Myocyte (in vitro differentiated cells): ENCODE measurements around the gene EFCAB14. TPM values are rescaled to one million over a fixed set of nuclear protein-coding genes. Genes with fewer than 3 reads are reported as not detected.
"Not testable (repeated sequence)": the region's sequence is repeated elsewhere in the genome, so short reads cannot be mapped to it uniquely, and the experiment has no call there.

Experiments
- DNase-seq: peaks from one replicate; pipeline ENCODE4 v3.0.0-alpha.2; 2012; ENCODE audit warnings: low read depth
- total RNA-seq: library from RNA; depleted of rRNA; stranded (reverse); fragments of >200 nt; gene quantifications from 2 replicates; pipeline ENCODE4 v1.2.3, GENCODE V29; 2014

EFCAB14 gene
- total RNA-seq, 1 donor from 2014 or later, result 50.9 TPM

DNA sequence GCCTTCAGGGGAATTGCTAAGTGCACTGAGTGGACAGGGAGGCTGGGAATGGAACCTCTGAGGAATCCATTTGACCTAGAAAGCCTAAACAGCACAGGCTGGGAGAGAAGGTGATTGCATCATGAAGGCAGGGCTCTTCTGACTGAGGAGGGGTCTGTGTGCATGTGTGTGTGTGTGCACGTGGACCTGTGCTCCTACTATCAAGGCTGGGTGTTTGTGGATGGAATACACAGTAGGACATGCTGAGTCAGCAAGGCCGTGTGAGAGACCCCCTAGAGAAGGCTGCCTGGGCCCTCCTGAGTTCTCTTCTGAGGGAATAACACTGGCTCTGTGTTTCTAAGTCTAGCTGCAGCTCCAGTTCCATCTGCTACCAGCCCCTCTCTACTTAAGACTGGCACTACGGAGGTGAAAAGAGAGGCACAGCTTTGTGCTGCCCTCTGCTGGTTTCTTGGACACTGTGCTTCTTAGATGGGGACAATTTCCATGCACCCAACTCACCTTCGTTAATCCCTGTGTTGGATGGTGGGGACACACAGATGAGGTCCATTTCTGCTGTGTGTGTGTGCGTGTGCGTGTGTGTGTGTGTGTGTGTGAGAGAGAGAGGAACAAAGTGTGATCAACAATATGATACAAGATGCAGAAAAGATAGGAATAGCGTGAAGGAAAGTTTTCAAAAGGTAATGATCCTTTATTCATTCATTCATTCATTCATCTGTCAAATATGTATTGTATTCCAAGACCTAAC lies 6.2 kb upstream of the EFCAB14 start:
- DNase-seq, result peak; percentile 83

DNA sequence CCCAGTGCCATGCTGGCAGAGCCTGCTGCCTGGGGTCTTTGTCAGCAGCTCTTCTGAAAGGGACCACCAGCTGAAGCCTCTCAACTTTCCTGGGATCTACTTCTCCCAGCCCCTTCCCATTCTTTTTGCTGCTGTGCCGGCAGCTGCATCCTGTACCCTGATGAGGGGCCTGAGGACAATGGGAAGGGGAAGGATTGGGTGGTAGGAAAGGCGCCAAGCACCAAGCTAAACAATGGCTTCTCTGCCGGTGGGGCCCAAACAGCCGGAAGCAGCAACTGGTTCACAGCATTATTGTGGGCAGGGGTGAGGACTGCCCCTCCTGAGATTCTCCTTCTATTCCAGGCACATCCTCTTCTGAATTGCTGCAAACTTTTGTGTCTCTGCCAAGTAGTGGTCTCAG lies 5.0 kb upstream of the EFCAB14 start:
- no peak for DNase-seq

DNA sequence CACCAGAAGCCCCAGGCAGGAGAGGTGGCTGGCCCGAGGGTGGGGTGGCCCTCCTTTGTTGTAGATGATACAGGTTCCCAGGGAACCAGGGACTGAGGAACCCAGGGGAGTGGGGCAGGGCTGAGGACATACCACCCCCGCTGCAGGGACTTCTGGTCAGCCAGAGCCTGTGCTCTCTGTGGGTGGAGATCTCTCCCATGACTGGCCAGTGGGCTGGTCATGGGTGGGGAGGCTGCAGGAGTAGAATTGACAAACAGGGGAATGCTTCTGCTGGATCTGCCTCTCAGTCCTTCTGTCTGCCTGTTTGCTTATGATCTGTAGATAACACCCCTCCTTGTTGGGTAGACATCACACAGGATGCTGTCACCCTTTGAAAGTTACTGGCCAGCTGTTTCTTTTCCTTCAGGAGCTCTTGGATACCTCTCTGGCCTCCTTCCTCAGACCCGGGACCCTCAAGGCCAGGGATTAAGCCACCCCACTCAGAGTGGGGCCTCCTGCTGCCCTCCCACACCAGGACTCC lies 2.8 kb upstream of the EFCAB14 start:
- no peak for DNase-seq

DNA sequence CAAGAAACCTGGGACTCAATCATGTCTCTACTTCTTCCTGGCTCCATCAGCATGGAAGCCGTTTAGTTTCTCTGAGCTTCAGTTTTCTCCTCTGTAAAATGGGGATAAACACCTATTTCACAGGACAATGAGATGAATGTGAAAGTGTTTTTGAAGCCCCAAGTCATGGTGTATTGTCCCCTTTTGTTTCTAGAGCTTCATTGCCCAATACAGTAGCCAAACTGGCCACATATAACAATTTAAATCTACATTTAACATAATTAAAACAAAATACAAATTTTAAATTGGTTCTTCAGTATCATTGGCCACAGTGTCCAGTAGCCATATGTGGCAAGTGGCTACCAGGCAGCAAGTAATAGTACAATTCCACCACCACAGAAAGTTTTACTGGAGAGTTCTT lies 2.3 kb upstream of the EFCAB14 start:
- DNase-seq, result no peak

DNA sequence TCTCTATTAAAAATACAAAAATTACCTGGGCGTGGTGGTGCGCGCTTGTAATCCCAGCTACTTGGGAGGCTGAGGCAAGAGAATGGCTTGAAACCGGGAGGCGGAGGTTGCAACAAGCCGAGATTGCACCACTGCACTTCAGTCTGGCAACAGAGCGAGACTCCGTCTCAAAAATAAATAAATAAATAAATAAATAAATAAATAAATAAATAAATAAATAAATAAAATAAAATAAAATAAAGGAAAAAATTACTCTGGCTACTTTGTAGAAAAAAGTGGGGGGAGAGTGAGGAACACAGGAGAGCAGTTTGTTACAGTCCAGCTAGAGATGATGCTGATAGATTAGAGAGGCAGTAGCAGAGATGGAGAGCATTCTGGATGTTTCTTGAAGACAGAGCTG lies 1.4 kb upstream of the EFCAB14 start:
- not testable (repeated sequence) for DNase-seq

DNA sequence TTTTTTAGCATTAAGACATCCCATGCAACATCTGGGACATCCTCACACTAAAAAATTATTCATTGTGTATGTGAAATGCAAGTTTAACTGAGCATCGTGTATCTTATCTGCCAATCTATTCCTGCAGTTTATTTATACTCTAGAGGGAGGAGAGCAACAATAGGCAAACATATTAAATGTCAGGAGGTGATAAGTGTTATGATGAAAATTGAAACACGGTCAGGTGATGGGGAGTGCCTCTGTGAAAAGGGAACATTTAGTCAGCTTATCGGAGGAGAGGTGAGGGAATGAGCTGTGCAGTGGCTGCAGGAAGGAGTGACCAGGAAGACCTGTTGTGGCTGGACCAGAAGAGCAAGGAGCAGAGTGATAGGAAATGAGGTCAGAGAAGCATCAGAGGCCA lies 775 bp upstream of the EFCAB14 start:
- DNase-seq, result no peak

DNA sequence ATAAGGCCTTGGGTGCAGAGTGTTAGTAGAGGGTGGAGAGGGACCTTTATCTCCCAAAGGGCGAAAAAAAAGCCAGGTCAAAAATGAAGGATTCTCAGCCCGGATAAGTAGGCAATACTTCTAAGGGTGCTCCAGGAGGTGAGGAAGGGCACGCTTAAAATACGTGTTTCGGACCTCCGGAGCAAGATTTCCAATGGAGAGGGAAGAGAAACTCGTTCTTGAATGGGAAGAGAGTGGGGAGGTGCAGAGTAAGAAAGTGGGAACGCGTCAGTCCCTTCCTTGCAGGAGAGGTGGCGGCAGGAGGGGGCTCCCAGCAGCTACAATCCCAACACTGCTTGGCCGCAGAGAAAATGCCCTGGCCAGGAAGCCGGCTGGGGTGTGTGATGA lies 581 bp downstream of the EFCAB14 start:
- DNase-seq, result no peak

DNA sequence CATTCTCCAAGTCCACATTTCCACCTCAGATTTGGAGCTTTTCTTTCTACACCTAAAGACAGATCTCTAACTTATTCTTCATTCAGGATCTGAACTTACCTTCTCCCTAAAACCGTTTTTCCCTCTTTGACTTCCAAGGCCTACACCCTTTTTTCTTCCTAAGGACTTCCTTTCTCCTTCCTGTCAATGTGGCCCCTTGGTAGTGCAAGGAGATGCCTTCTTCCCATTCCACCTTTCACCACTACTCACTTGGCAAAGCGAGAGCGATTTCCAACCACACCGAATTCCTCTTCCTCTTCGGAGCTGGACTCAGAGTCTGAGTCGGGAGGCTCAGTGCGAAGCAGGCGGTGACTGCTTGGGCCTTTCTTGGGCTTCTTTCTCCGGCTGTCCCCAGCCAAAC lies 1.3 kb downstream of the EFCAB14 start:
- DNase-seq, result no peak

DNA sequence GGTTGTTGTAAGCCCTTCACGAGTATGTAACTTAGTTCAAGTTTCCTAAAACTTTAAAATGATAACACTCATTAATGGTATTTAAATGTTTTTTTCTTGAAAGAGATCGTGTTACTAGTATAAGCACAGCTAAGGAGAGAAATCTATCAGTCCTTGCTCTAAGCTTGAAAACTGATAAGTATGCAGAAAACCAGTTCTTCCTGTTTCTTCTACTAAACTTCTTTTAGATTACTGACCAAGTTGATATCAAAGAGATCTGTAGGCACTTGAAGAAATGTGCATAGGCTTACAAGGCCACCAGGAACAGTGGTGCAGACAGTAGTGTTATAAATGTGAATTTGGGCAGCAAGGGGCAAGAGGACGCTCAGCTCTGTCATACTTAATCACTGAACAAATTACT lies 3.9 kb downstream of the EFCAB14 start:
- no peak for DNase-seq

DNA sequence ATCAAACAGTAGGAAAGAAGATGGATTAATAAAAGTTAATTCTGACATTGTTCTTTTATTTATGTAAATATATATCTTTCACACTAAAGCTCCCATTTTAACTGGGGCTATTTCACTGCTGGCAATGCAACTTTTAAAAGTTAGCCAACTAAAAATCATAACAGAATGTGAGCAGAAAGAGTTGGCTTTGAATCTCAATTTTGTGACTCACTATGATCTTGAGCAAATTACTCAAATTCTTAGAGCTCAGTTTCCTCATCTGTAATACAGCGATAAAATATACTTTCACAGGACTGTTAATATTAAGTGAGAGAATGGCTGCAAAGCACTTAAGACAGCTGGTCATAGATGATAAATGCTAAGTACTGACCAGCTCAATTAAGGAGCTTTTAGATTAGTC lies 10.8 kb downstream of the EFCAB14 start:
- no peak for DNase-seq

DNA sequence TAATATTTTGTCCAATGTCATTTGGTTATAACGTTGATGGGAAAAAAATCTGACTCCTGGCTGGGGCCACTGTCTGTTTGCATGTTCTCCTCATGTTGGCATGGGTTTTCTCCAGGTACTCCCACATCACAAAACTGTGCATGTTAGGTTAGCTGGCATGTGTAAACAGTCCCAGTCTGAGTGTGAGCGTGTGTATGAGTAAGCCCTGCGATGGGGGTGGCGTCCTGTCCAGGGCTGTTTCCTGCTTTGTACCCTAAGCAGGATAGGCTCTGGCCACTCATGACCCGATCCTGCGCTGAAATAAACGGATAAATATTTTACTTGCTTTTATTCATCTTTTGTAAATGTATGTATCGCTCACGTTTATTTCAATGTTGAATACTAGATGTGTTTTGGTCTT lies 13.5 kb downstream of the EFCAB14 start:
- DNase-seq, result no peak

DNA sequence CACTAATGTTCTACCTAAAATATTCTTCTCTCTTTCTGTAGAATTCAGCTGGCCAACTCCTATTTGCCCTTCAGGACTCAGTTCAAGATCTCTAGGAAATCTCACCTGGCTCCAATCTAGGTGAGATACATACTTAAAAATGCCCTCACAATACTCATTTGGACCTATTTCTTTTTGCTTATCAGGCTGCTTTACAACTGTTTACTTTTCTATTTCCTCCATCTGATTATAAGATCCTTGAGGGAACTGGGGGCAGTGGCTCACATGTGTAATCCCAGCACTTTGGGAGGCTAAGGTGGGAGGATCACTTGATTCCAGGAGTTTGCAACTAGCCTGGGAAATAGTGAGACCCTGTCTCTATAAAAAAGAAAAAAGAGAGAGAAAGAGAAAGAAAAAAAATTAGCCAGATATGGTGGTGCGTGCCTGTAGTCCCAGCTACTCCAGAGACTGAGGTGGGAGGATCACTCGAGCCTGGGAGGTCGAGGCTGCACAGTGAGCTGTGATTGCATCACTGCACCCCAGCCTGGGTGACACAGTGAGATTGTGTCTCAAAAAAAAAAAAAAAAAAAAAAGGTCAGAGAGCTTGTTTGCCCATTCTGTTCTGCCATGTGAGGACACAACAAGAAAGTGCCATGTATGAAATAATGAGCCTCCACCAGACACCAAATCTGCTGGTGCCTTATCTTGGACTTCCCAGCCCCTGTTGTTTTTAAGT lies 14.8 kb downstream of the EFCAB14 start:
- no peak for DNase-seq

DNA sequence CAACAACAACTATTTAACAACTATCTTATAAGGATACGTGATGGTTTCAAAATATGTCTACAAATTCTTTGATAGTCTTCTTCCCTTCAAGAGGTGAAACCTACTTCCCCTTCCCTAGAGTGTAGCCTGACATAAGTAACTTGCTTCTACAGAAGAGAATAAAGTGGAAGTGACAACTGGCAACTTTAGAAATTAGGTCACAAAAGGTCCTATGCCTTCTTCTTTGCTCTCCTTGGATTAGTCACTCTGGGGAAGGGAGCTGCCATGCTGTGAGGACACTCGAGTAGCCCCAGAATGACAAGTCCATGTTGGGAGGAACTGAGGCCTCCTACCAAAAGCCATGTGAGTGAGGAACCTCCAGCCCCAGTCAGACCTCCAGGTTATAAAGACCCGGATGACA lies 19.2 kb downstream of the EFCAB14 start:
- no peak for DNase-seq

DNA sequence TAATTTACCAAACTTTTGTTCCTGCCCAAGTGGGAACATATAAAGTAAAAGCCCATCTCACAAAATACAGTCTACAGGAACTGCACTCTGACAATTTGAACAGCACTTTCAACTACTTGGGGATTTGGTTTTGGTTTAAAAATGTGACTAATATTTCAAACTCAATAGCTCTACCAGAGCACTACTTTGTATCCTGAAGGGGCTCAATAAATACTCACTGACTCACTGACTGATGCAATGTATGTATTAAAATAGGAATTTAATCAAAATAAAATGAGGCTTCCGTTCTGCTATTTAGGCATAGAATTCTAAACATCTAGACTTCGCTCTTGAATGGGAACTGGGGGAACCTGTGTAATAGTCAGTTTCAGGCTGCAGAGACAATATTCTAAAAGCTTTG lies 21.9 kb downstream of the EFCAB14 start:
- DNase-seq, result no peak

DNA sequence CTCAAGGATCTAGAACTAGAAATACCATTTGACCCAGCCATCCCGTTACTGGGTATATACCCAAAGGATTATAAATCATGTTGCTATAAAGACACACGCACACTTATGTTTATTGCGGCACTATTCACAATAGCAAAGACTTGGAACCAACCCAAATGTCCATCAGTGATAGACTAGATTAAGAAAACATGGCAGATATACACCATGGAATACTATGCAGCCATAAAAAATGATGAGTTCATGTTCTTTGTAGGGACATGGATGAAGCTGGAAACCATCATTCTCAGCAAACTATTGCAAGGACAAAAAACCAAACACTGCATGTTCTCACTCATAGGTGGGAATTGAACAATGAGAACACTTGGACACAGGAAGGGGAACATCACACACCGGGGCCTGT lies 24.2 kb downstream of the EFCAB14 start:
- DNase-seq, result not testable (repeated sequence)

DNA sequence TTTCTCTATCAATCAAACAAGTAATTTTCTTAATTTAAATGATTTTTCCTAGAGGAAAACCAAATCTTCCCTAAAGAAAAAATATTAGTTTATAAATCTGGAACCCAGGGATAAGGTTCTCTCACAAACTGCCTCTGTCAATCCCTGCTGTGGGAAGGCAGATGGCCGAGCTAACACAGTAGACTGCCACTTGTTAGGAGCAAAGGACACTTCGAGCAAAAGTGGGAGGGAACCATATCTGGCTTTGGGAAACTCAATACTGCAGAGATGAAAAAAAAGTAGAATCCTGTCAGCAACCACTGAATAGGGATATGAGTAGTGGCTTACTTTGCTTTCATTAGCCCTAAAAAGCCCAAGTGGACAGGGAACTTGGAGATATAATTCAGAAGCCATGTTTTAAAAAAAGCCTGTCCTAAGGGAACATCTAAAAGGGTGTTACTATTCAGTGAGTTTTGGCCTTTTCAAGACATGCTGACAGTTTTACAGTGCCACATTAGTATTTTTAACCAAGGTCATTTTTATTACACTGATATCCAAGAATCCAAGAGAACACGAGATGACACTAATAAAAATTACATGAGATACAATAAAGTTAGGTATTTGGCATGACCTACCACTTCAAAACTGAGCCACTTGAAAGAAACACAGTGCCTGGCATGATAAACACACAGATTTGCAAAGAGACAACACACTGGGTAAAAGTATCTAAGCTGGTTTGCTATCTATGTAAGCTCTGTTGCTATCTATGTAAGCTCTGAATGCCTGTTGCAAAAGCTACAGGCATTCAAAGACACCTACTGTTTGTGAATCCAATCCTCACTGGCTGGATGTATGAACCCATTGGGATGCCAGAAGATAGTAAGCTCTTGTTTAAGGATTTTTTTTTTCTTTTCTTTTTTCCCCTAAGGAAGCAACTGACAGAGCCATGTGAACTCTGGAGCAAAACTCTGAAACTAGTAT lies 25.8 kb downstream of the EFCAB14 start:
- DNase-seq, result peak; percentile 78

DNA sequence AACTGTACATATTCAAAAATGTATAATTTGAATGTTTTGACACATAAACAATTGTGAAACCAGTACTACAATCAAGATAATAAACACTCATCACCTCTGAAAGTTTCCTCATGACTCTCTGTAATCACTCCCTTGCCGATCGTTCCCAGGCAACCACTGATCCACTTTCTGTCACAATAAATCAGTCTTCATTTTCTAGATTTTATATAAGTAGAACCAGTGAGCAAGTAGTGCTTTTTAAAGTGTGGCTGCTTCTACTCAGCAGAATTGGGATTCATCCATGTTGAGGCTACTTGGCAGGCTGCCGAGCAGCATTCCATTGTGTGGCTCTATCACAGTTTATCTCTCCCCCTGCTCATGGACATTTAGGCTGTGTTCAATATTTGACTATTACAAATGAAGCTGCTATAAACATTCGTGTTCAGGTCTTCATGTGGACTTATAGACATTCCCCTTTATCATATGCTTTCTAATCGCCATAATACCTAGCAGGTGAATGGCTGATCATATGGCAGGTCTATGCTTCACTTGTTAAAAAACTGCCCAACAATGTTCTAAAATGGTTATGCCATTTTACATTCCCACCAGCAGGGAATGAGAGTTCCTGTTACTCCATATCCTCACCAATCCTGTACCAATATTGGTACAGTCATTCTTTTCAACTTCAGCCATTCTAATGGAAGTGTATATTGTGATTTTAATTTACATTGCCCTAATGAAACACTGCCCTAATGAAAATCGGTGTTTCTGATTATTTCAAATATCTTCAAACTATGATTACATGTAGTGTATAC lies 26.7 kb downstream of the EFCAB14 start:
- peak; percentile 33 for DNase-seq

DNA sequence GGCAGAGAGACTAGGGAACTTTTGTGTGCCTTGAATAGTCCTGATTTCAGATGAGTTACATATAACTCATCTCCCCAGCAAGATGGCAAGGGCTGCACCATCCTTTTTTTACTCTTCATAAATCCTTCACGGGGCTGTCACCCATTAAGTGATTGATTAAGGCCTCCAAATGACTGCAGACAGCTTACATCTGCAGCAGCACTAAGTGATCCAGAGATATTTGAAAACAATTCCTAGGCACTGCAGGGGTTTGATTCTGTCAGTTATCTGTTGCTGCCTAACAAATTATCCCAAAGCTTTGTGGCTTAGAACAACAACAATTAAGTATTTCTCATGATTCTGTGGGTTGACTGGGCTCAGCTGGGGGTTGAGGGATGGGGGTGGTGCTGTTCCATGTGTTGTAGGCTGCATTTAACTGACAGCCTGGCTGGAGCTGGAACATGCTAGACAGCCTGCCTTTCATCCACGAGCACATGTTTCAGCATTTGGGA lies 27.9 kb downstream of the EFCAB14 start:
- DNase-seq, result no peak

DNA sequence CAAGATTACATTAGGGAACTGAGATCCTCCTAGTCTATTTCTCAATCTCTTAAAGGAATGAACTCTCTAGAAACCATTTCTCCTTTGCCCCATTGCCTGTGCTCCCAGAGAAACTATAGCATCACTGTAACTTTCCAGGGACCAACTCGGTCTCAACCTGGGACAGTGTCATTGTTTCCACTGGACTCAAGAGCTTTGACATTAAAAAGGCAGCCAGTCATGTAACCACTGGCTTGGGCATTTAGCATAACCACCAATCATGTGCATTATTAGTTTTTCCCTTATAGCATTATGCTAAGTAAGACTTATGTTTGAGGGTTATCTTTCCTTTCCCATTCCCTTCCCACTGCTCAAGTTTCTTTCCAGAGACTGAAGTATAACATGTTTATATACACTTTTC lies 29.0 kb downstream of the EFCAB14 start:
- no peak for DNase-seq

DNA sequence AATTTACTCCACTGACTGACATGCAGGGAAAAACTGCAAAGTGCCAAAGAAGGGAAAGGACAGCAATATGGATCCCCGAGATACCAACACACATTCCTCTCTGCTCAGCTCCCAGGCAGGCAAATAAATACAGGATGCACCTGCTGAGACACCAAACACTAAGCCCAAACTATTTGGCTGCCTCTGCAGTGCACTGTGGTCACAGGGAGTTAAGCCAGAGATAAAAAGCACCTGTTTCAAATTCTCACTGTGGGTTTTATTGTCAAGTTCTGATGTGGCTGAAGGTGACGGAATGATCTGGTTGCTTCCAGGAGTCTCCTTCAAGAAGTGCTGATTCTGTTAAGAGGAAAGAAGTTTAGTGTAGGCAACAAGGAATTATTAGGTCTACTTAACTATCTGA lies 29.6 kb downstream of the EFCAB14 start:
- peak; percentile 94 for DNase-seq
